Measurements from ENCODE around the gene SPECC1. TPM values are rescaled to one million over a fixed set of nuclear protein-coding genes. Genes with fewer than 3 reads are reported as not detected.

Gene SPECC1
- total RNA-seq, 2 donors from 2014 or later = 10.3 to 13.5 TPM

DNA sequence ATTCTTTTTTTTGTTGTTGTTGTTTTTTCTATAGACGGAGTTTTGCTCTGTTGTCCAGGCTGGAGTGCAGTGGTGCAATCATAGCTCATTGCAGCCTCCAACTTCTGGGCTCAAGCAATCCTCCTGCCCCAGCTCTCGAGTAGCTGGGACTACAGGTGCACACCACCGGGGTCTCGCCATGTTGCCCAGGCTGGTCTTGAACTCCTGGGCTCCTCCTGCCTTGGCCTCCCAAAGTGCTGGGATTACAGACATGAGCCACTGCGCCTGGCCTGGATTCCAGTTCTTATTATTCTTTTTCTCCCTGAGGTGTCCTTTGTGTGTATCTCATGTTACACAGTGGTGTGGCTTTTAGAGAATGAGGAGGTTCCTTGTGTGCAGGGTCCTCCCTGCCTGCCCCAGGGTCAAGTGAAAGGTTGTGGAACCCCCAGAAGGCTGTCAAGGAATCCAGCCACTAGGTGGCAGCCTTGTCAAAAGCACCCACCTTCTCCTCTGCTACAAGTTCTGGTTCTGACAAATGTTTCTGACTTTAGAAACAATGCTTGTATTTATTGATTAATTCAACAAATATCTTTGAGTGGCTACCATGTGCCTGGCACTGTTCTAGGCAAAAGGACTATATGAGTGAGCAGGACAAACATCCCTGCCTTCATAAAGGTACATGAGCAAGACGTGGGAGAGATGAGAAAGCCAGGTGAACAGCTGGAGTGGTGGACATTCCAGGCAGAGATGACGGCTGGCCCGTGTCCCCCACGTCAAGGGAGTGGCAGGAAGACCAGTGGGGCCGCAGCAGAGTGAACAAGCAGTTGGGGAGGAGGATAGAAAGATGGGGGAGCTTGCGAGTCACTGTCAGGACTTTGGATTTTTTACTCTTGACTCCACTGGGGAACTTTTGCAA is 112.4 kb downstream of the SPECC1 start:
- Histone ChIP-seq H3K27ac (no peak overlapping the region), H3K27me3 (no peaks in the 10 kb centered on the region), H3K36me3 (no peaks in the 10 kb centered on the region), H3K4me3 (no peak overlapping the region), H3K9me3 (no peaks in the 10 kb centered on the region), H3K4me1 (peaks cover 0 to 20% of the 10 kb centered on the region in 2 donors)
- TF ChIP-seq, protein P1, sequence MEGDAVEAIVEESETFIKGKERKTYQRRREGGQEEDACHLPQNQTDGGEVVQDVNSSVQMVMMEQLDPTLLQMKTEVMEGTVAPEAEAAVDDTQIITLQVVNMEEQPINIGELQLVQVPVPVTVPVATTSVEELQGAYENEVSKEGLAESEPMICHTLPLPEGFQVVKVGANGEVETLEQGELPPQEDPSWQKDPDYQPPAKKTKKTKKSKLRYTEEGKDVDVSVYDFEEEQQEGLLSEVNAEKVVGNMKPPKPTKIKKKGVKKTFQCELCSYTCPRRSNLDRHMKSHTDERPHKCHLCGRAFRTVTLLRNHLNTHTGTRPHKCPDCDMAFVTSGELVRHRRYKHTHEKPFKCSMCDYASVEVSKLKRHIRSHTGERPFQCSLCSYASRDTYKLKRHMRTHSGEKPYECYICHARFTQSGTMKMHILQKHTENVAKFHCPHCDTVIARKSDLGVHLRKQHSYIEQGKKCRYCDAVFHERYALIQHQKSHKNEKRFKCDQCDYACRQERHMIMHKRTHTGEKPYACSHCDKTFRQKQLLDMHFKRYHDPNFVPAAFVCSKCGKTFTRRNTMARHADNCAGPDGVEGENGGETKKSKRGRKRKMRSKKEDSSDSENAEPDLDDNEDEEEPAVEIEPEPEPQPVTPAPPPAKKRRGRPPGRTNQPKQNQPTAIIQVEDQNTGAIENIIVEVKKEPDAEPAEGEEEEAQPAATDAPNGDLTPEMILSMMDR (IDR thresholded peaks at IDR 0.05) = peak; percentile 66 to 92
- no peak for DNase-seq (ENCODE audit: low spot score)

DNA sequence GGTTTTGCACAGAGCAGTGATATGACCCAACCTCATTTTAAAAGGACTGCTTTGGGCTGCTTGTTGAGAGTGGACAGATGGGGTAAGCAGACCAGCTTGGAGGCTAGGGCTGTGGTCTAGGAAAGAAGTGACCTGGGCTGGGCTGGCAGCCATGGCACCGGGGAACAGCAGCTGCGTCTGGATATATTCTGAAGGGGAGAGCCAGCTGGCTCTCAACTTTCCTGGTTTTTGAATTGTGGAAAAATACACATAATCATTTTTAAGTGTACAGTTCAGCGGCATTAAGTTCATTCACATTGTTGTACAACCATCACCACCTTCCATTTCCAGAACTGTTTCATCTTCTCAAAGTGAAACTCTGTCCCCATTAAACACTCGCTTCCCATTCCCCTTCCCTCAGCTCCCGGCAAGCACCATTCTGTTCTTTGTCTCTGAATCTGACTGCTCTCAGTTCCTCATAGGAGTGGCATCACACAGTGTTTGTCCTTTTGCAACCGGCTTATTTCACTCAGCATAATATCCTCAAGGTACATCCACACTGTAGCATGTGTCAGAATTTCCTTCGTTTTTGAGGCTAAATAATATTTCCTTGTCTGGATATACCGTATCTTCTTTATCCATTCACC is 113.2 kb downstream of the SPECC1 start:
- Histone ChIP-seq H3K36me3 (no peaks in the 10 kb centered on the region), H3K27ac (no peak overlapping the region), H3K4me3 (no peak overlapping the region), H3K4me1 (peaks cover 0 to 20% of the 10 kb centered on the region in 2 donors), H3K9me3 (no peaks in the 10 kb centered on the region), H3K27me3 (no peaks in the 10 kb centered on the region)
- TF ChIP-seq, protein P1 (IDR thresholded peaks at IDR 0.05) = no peak
- no peak for DNase-seq (ENCODE audit: low spot score)

DNA sequence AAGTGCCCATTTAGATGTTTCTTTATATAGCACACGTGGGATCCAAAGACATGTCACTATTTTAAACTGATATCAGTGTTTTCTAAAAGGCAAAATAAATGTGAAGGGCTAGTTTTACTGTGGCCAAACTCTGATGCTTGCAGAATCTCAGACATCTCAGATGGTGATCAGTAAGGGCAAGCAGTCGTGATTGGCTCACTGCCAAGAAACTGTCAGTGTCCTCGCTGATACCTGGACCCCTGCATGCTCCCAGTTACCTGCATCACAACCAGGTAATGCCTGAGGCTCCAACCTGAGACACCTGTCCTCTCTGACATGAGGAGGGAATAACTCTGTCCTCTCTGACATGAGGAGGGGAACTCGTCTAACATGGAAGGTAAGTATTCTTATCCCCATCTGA is 114.0 kb downstream of the SPECC1 start:
- TF ChIP-seq, protein P1 (IDR thresholded peaks at IDR 0.05) = no peak
- H3K36me3 ChIP-seq = no peaks in the 10 kb centered on the region
- H3K4me1 ChIP-seq = peaks cover 0 to 20% of the 10 kb centered on the region in 2 donors
- H3K9me3 ChIP-seq = no peaks in the 10 kb centered on the region
- H3K27ac ChIP-seq = no peak overlapping the region
- H3K27me3 ChIP-seq = no peaks in the 10 kb centered on the region
- H3K4me3 ChIP-seq = no peak overlapping the region
- DNase-seq (ENCODE audit: low spot score) = no peak

DNA sequence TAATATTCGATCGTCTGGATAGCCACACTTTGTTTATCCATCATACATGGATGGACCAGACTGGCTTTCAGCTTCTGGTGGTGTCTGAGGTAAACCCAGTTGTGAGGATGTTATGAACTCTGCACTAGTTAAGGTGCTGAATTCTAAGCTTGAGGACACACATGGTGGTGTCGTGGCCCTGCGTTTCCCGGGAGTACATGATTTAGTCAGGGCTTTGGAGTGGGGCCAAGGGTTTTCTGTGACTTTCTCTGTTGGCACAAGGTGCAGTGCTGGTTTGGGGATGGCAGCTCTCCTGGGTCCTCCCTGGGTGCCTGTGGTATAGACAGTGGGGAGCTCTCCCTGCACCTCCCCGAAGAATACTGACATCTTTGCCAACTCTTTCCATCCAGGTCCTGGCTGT is 116.6 kb downstream of the SPECC1 start:
- peaks cover 0 to 20% of the 10 kb centered on the region in 2 donors for H3K4me1 ChIP-seq
- no peak for DNase-seq (ENCODE audit: low spot score)
- no peak overlapping the region for H3K27ac ChIP-seq
- H3K36me3 ChIP-seq = no peaks in the 10 kb centered on the region
- H3K27me3 ChIP-seq = no peaks in the 10 kb centered on the region
- no peak overlapping the region for H3K4me3 ChIP-seq
- peaks cover 0 to under 1% of the 10 kb centered on the region in 2 donors for H3K9me3 ChIP-seq
- TF ChIP-seq, protein P1 (IDR thresholded peaks at IDR 0.05) = no peak

DNA sequence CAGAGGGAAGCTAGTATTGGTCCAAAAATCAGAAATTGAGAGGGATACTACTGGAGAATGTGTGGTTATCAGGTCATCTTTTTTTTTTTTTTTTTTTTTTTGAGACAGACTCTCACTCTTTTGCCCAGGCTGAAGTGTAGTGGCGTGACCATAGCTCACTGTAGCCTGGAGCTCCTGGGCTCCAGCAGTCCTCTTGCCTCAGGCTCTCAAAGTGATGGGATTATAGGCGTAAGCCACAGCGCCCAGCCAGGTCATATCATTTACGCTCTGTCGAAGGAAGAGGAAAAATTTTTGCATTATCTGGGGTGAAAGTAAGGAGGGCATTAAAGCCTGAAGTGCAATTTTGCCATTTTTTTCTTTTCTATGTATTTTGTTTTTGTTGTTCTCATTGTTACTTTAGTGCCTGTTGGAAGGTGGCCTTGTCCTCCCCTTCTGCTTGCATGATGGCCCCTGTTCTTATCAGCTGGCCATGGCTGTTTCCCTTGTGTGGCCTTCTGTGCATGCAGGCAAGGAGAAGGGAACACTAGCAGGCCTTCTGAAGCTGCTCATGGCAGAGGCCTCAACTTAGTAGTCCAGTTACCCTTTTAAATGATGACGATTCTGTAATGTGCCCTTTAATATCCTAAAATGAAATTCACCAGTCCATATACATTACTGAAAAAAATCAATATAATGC is 118.3 kb downstream of the SPECC1 start:
- peaks cover 0 to 7% of the 10 kb centered on the region in 2 donors for H3K9me3 ChIP-seq
- no peak overlapping the region for H3K4me3 ChIP-seq
- no peaks in the 10 kb centered on the region for H3K27me3 ChIP-seq
- TF ChIP-seq, protein P1 (IDR thresholded peaks at IDR 0.05) = no peak
- H3K27ac ChIP-seq = no peak overlapping the region
- H3K4me1 ChIP-seq = peaks cover 0 to 3% of the 10 kb centered on the region in 2 donors
- no peak for DNase-seq (ENCODE audit: low spot score)
- no peaks in the 10 kb centered on the region for H3K36me3 ChIP-seq
